Fibroblast of the aortic adventitia (primary cell): ENCODE results near the gene FOXP1. TPM values are rescaled to one million over a fixed set of nuclear protein-coding genes. Genes with fewer than 3 reads are reported as not detected.

Experiments used
- DNase-seq: peaks from one replicate; pipeline ENCODE4 v3.0.0-alpha.2; 2010; ENCODE audit warnings: low read depth
- H3K4me3 ChIP-seq: 2 replicates; pipeline ENCODE4 v1.5.1; 2011; ENCODE audit warnings: low read depth, mild to moderate bottlenecking, control low read depth, low read length, moderate library complexity
- total RNA-seq: library from RNA; depleted of rRNA; stranded (reverse); fragments of >200 nt; gene quantifications from 2 replicates; pipeline ENCODE4 v1.2.3, GENCODE V29; 2012; ENCODE audit warnings: low replicate concordance
- TF ChIP-seq, protein P1 (sequence below): IDR thresholded peaks from 2 replicates; pipeline ENCODE4 v1.5.1; 2011; ENCODE audit warnings: mild to moderate bottlenecking, low read length, control low read depth, inconsistent platforms; ENCODE audit not compliant: insufficient read depth

The FOXP1 gene
- total RNA-seq, 1 donor = 115 TPM

- DNase-seq = no peak
- TF ChIP-seq, protein P1, sequence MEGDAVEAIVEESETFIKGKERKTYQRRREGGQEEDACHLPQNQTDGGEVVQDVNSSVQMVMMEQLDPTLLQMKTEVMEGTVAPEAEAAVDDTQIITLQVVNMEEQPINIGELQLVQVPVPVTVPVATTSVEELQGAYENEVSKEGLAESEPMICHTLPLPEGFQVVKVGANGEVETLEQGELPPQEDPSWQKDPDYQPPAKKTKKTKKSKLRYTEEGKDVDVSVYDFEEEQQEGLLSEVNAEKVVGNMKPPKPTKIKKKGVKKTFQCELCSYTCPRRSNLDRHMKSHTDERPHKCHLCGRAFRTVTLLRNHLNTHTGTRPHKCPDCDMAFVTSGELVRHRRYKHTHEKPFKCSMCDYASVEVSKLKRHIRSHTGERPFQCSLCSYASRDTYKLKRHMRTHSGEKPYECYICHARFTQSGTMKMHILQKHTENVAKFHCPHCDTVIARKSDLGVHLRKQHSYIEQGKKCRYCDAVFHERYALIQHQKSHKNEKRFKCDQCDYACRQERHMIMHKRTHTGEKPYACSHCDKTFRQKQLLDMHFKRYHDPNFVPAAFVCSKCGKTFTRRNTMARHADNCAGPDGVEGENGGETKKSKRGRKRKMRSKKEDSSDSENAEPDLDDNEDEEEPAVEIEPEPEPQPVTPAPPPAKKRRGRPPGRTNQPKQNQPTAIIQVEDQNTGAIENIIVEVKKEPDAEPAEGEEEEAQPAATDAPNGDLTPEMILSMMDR = no peak
- no peak overlapping the region for H3K4me3 ChIP-seq
These were observed 96.7 kb downstream of the FOXP1 start for GRCh38 chr3:71486831-71487230.

DNA sequence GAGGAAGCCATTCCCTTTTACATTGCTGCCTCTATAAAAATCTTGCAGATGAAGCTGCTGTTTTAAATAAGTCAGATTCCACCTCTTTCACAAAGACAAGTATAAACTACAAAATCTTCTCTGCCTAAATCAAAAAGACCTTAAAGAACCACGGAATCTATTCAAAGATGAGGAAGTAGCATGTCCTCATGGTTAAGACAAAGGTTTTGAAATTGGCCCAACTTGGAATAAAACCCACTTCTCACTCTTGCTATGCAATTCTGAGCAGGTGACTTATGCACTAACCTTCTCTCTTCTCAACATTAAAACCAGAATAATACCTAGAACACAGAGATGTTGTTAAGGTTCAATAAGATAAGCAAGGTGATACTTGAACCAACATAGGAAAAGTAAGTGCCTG is 97.6 kb downstream of the FOXP1 start:
- H3K4me3 ChIP-seq = no peak overlapping the region
- DNase-seq = no peak
- TF ChIP-seq, protein P1 = no peak

DNA sequence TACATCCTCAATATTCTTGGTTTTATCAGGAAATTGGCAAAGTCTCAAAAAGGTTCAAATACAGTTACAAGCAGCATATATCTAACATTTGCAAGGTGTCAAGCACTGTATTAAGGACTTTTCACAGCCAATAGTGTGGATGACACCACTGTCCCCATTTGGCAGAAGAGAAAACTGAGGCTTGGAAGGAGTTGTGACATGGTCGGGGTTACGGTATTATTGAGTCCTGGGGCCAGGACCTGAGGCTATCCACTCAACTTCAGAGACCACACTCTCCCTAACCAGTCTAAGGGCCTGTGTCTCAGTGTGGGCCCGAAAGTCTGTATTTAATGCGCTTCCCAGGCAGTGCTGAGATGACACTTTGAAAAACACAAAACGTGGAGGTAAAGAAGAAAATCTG is 99.1 kb downstream of the FOXP1 start:
- TF ChIP-seq, protein P1 = no peak
- no peak for DNase-seq
- H3K4me3 ChIP-seq = no peak overlapping the region

GRCh38 chr3:71484047-71484446 is 99.5 kb downstream of the FOXP1 start:
- TF ChIP-seq, protein P1 = no peak
- DNase-seq = no peak
- no peak overlapping the region for H3K4me3 ChIP-seq

- TF ChIP-seq, protein P1 = no peak
- no peak for DNase-seq
- no peak overlapping the region for H3K4me3 ChIP-seq
These were observed 100.8 kb downstream of the FOXP1 start for GRCh38 chr3:71482771-71483170.

GRCh38 chr3:71478568-71478967 is 105.0 kb downstream of the FOXP1 start:
- TF ChIP-seq, protein P1 = no peak
- H3K4me3 ChIP-seq = no peak overlapping the region
- DNase-seq = no peak

DNA sequence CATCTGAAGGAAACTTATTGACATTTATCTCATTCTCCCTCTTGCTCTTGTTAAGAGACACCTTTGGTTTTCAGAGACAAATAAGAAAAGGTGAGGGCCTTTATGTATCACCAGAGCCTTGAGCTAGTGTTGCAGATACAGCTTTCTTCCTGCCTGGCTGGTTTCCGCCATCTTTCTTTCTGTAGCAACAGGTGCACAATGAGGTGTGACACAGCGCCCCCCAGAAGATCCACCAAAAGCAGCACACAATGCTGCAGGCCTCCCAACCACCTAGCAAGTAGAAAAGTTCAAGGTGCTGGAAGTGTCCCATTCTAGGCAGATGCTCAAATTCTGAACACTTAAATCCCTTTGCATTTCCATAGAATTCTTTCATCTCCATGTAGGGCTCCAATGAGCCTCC is 106.6 kb downstream of the FOXP1 start:
- TF ChIP-seq, protein P1 = no peak
- H3K4me3 ChIP-seq = no peak overlapping the region
- no peak for DNase-seq
